Neural progenitor cell (in vitro differentiated cells): ENCODE data around the gene AQP12B. TPM values are rescaled to one million over a fixed set of nuclear protein-coding genes. Genes with fewer than 3 reads are reported as not detected.

ENCODE experiments used
- DNase-seq: peaks from one replicate; pipeline ENCODE4 v3.0.0-alpha.2; 2016; ENCODE audit warnings: low spot score
- H2AFZ ChIP-seq: fragments of 200-600 bp; sonication (generic); replicated peaks from 2 replicates; pipeline ENCODE4 v1.6.1; 2016; ENCODE audit warnings: antibody characterized with exemption
- H3F3A ChIP-seq: fragments of 200-600 bp; sonication (generic); 2 replicates; pipeline ENCODE4 v1.6.1; 2016; ENCODE audit warnings: antibody characterized with exemption, low read depth
- H3K27ac ChIP-seq: fragments of 200-600 bp; sonication (generic); 2 replicates; pipeline ENCODE4 v1.5.1; 2016; ENCODE audit warnings: mild to moderate bottlenecking
- H3K27me3 ChIP-seq: fragments of 200-600 bp; sonication (generic); 2 replicates; pipeline ENCODE4 v1.6.1; 2016; ENCODE audit warnings: mild to moderate bottlenecking, moderate library complexity
- H3K36me3 ChIP-seq: fragments of 200-600 bp; sonication (generic); 2 replicates; pipeline ENCODE4 v1.5.1; 2016
- H3K4me1 ChIP-seq: fragments of 200-600 bp; sonication (generic); 2 replicates; pipeline ENCODE4 v1.6.1; 2016; ENCODE audit warnings: mixed run types
- H3K4me2 ChIP-seq: fragments of 200-600 bp; sonication (generic); 2 replicates; pipeline ENCODE4 v1.6.1; 2016
- H3K4me3 ChIP-seq: fragments of 200-600 bp; sonication (generic); 2 replicates; pipeline ENCODE4 v1.5.1; 2016
- H3K79me2 ChIP-seq: fragments of 200-600 bp; sonication (generic); 2 replicates; pipeline ENCODE4 v1.6.1; 2016; ENCODE audit warnings: low read depth
- H3K9ac ChIP-seq: fragments of 200-600 bp; sonication (generic); 2 replicates; pipeline ENCODE4 v1.6.1; 2016
- H3K9me3 ChIP-seq: fragments of 200-600 bp; sonication (generic); 2 replicates; pipeline ENCODE4 v1.5.1; 2016; ENCODE audit warnings: low read depth
- H4K20me1 ChIP-seq: fragments of 200-600 bp; sonication (generic); 2 replicates; pipeline ENCODE4 v1.6.1; 2016; ENCODE audit warnings: low read depth
- H3K27ac Mint-ChIP-seq: 3 replicates; pipeline ENCODE4 v1.8.0; 2021; ENCODE audit warnings: mixed read lengths
- H3K27me3 Mint-ChIP-seq: 2 replicates; pipeline ENCODE4 v1.8.0; 2022; ENCODE audit warnings: low read depth, mild to moderate bottlenecking, inconsistent platforms, moderate library complexity, mixed read lengths; ENCODE audit not compliant: insufficient read depth
- H3K36me3 Mint-ChIP-seq: 3 replicates; pipeline ENCODE4 v1.8.0; 2021; ENCODE audit warnings: mixed read lengths
- H3K4me1 Mint-ChIP-seq: 3 replicates; pipeline ENCODE4 v1.8.0; 2021; ENCODE audit warnings: mixed read lengths
- H3K4me3 Mint-ChIP-seq: 3 replicates; pipeline ENCODE4 v1.8.0; 2021; ENCODE audit warnings: mild to moderate bottlenecking, moderate library complexity, mixed read lengths
- H3K9me3 Mint-ChIP-seq: 3 replicates; pipeline ENCODE4 v1.8.0; 2020; ENCODE audit warnings: mixed read lengths
- CTCF ChIP-seq: fragments of 200-600 bp; sonication (generic); IDR thresholded peaks from 2 replicates; pipeline ENCODE4 v1.5.1; 2017; ENCODE audit warnings: antibody characterized with exemption, mild to moderate bottlenecking
- EZH2 ChIP-seq: fragments of 200-600 bp; sonication (generic); IDR thresholded peaks from 2 replicates; pipeline ENCODE4 v1.6.1; 2017; ENCODE audit warnings: antibody characterized with exemption, mild to moderate bottlenecking, moderate library complexity
- EZH2phosphoT487 ChIP-seq: fragments of 200-600 bp; sonication (generic); IDR thresholded peaks from 2 replicates; pipeline ENCODE4 v1.6.1; 2017; ENCODE audit warnings: antibody characterized with exemption
- total RNA-seq: library from RNA; depleted of rRNA; stranded (reverse); fragments of >200 nt; gene quantifications from 2 replicates; pipeline ENCODE4 v1.2.3, GENCODE V29; 2015; ENCODE audit warnings: low replicate concordance

The AQP12B gene
- total RNA-seq, 1 donor from 2014 or later: not detected

- no peak for DNase-seq
- H3K79me2 ChIP-seq: no peaks in the 10 kb centered on the region
- H2AFZ ChIP-seq: no peak overlapping the region
- no peak overlapping the region for H3K27ac Mint-ChIP-seq
- no peaks in the 10 kb centered on the region for H3K4me1 Mint-ChIP-seq
- peaks cover 25% of the 10 kb centered on the region for H3K9me3 Mint-ChIP-seq
- H3K27me3 ChIP-seq: no peaks in the 10 kb centered on the region
- no peaks in the 10 kb centered on the region for H3K4me1 ChIP-seq
- peaks cover 4% of the 10 kb centered on the region for H3K27me3 Mint-ChIP-seq
- H3K36me3 ChIP-seq: no peaks in the 10 kb centered on the region
- no peak overlapping the region for H3K27ac ChIP-seq
- no peak overlapping the region for H3K9ac ChIP-seq
- no peaks in the 10 kb centered on the region for H3F3A ChIP-seq
- H3K36me3 Mint-ChIP-seq: peaks cover 4% of the 10 kb centered on the region
- H4K20me1 ChIP-seq: no peaks in the 10 kb centered on the region
- no peak overlapping the region for H3K4me3 Mint-ChIP-seq
- no peaks in the 10 kb centered on the region for H3K9me3 ChIP-seq
- TF ChIP-seq EZH2: no peak
- TF ChIP-seq EZH2phosphoT487: no peak
- TF ChIP-seq CTCF: no peak
- no peak overlapping the region for H3K4me2 ChIP-seq
- H3K4me3 ChIP-seq: no peak overlapping the region
These were observed 50.4 kb downstream of the AQP12B start for GRCh38 chr2:240632306-240632721.

GRCh38 chr2:240631548-240632305, 51.0 kb downstream of the AQP12B start:
- Mint-ChIP-seq H3K27ac (no peak overlapping the region), H3K36me3 (peaks cover 4% of the 10 kb centered on the region), H3K27me3 (peaks cover 4% of the 10 kb centered on the region), H3K4me1 (no peaks in the 10 kb centered on the region), H3K4me3 (no peak overlapping the region), H3K9me3 (peaks cover 25% of the 10 kb centered on the region)
- Histone ChIP-seq H2AFZ (no peak overlapping the region), H3K36me3 (no peaks in the 10 kb centered on the region), H3K4me3 (no peak overlapping the region), H3K27ac (no peak overlapping the region), H3K4me2 (no peak overlapping the region), H3K79me2 (no peaks in the 10 kb centered on the region), H3K27me3 (no peaks in the 10 kb centered on the region), H3K9me3 (no peaks in the 10 kb centered on the region), H4K20me1 (no peaks in the 10 kb centered on the region), H3K4me1 (no peaks in the 10 kb centered on the region), H3K9ac (no peak overlapping the region), H3F3A (no peaks in the 10 kb centered on the region)
- no peak for DNase-seq
- TF ChIP-seq EZH2: no peak
- no peak for TF ChIP-seq EZH2phosphoT487
- no peak for TF ChIP-seq CTCF

GRCh38 chr2:240630771-240631547, 51.7 kb downstream of the AQP12B start:
- Histone ChIP-seq H3K27ac (no peak overlapping the region), H3K9ac (no peak overlapping the region), H3K4me2 (no peak overlapping the region), H3F3A (no peaks in the 10 kb centered on the region), H3K9me3 (no peaks in the 10 kb centered on the region), H3K4me1 (no peaks in the 10 kb centered on the region), H3K27me3 (no peaks in the 10 kb centered on the region), H4K20me1 (no peaks in the 10 kb centered on the region), H3K36me3 (no peaks in the 10 kb centered on the region), H2AFZ (no peak overlapping the region), H3K79me2 (no peaks in the 10 kb centered on the region), H3K4me3 (no peak overlapping the region)
- Mint-ChIP-seq H3K9me3 (peaks cover 25% of the 10 kb centered on the region), H3K4me3 (no peak overlapping the region), H3K27me3 (peaks cover 4% of the 10 kb centered on the region), H3K4me1 (peaks cover 2% of the 10 kb centered on the region), H3K27ac (no peak overlapping the region), H3K36me3 (peaks cover 4% of the 10 kb centered on the region)
- DNase-seq: no peak
- TF ChIP-seq EZH2phosphoT487: no peak
